GM12873 (cell line): ENCODE results near the gene AGPAT3.

Source experiments
- CTCF ChIP-seq: IDR thresholded peaks from 2 replicates; pipeline ENCODE4 v1.5.1; 2012; ENCODE audit warnings: low read depth, mild to moderate bottlenecking, moderate library complexity, low read length, control low read depth; ENCODE audit not compliant: insufficient read depth; ENCODE audit errors: missing control alignments

AGPAT3 gene

GRCh38 chr21:43874085-43874805 lies 9.2 kb downstream of the AGPAT3 start:
- no peak for TF ChIP-seq CTCF

GRCh38 chr21:43876605-43877004 lies 11.6 kb downstream of the AGPAT3 start:
- TF ChIP-seq CTCF, result no peak

GRCh38 chr21:43877936-43878575 lies 13.0 kb downstream of the AGPAT3 start:
- TF ChIP-seq CTCF, result no peak

GRCh38 chr21:43879348-43880110 lies 14.5 kb downstream of the AGPAT3 start:
- TF ChIP-seq CTCF, result no peak

- no peak for TF ChIP-seq CTCF
Measured at GRCh38 chr21:43880111-43880985, 15.3 kb downstream of the AGPAT3 start.

- TF ChIP-seq CTCF, result no peak
Measured at GRCh38 chr21:43881283-43881682, 16.3 kb downstream of the AGPAT3 start.
